GM18517 (cell line): ENCODE data around the gene EOGT.

Experiments used
- ATAC-seq: cut with Tn5 transposase; IDR thresholded peaks from one replicate; pipeline ENCODE4 v1.9.1; 2021; ENCODE audit warnings: mild to moderate bottlenecking, moderate library complexity; ENCODE audit not compliant: unreplicated experiment

EOGT gene

DNA sequence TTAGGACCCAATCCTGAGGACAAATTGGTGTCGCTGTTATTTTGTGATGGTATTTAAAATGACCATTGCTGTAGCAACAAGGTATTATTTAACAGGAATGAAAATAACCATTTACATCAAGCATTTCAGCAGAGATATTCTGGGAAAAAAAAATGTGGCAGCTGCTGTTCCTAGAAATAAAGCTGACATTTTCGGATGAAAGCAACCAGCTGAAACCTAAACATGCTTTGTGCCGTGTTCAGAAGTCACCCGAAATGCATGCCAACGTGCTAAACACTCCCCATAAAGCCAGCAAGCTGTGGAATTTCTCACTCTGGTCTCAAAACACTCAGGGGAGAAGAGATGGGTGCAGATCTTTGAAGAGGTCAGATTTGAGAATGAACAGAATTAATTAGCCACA lies 49.6 kb downstream of the EOGT start:
- no peak for ATAC-seq

DNA sequence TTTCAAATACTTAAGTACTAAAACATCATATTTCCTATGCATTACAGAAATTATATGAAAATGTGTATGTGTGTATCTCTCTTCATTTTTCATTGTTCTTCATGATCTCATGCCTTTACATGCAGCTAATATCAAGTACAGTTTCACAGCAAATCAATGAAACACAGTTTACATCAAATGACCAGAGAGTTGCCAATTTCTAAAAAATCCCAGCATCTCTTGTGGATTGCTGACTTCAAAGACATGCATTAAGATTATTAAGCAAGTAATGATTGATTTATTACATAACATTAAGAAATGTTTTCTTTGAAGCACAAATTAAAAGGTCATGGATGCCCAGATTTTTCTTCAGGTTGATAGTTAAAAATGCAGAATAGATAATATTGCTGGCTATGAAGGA lies 50.1 kb downstream of the EOGT start:
- no peak for ATAC-seq

GRCh38 chr3:68958932-68959331 lies 54.6 kb downstream of the EOGT start:
- no peak for ATAC-seq

DNA sequence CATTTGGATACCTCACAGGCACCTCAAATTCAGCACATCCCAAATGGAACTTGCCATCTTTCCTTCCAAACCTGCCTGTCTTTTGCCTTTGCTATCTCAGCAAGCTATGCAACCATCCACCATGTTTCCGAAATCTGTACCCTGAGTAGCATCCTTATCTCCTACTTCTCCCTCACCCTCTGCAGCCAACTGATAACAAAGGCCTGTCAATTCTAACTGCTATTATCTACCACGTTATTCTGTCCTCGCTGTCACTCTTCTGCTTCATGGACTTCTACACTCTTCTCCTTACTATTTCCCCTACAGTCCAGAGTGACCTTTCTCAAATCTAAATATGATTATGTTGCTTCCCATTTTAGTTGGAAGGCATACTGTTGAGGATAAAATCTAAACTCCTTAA lies 55.6 kb downstream of the EOGT start:
- no peak for ATAC-seq

DNA sequence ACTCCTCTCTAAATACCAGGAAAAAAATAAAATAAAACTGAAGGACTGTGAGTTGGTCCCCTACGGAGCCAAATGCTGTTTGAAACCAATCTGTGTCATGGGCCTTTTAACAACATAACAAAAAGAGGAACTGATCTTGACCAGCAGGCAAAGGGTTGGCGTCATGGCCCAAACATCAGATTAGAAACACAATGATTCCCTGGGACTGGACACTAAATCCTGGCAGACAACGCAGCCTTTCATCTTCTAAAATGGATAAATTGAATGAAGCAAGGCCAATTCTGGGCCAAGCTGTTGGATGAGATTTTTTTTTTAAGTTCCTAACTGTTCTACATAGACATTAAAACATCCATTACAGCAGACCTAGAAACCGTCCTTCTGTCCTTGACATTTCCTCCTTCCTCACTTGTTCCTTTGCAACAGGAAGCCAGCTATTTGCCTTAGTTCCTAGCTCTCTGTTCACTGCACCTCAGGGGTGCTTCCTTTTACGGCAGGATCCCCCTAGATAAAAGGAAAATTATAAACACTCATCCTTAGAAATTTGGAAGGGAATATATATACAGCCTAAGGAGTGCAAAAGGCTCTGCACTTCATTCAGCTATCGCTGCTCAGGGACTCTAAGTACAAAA lies 59.6 kb downstream of the EOGT start:
- no peak for ATAC-seq

DNA sequence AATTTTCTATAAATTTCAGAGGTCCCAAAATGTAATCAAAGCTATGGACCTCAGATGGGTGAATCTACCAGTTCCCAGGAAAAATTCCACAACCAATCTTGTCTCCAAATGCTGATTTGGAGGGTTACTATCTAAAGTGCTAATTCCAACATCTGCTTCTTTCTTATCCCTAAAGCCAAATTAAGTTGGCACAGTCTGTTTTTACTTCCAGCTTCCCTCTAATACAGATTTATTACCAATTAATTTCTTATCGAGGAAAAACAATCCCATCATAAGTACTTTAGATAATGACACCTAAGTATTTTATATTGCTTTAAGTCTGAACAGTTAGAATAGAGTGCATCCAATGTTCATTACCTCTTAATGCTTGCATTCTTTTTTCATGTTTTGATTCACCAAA lies 68.3 kb downstream of the EOGT start:
- ATAC-seq = no peak

- ATAC-seq = no peak
Measured at GRCh38 chr3:68943753-68944500, 69.6 kb downstream of the EOGT start.

- ATAC-seq = no peak
Measured at GRCh38 chr3:68941055-68941454, 72.4 kb downstream of the EOGT start.

- no peak for ATAC-seq
Measured at GRCh38 chr3:68936856-68937255, 76.6 kb downstream of the EOGT start.

- no peak for ATAC-seq
Measured at GRCh38 chr3:68935778-68936177, 77.7 kb downstream of the EOGT start.

- no peak for ATAC-seq
Measured at GRCh38 chr3:68931406-68932149, 81.9 kb downstream of the EOGT start.
